SK-N-MC (cell line): ENCODE measurements around the gene FBXO21.

Source experiments
- DNase-seq: peaks from one replicate; pipeline ENCODE4 v3.0.0-alpha.2; 2011; ENCODE audit warnings: low read depth, low spot score
- H3K27ac ChIP-seq: fragments of 200-600 bp; sonication (generic); 2 replicates; pipeline ENCODE4 v1.5.1; 2016; ENCODE audit warnings: mixed run types
- H3K36me3 ChIP-seq: fragments of 200-600 bp; sonication (generic); 2 replicates; pipeline ENCODE4 v1.6.1; 2017; ENCODE audit warnings: antibody characterized with exemption, low read length, mixed read lengths; ENCODE audit not compliant: insufficient read depth
- H3K4me3 ChIP-seq: fragments of 200-600 bp; sonication (generic); 2 replicates; pipeline ENCODE4 v1.5.1; 2016
- H3K9ac ChIP-seq: fragments of 200-600 bp; sonication (generic); 2 replicates; pipeline ENCODE4 v1.8.0; 2017; ENCODE audit warnings: mixed run types, mixed read lengths; ENCODE audit not compliant: insufficient read length
- H3K9me3 ChIP-seq: fragments of 200-600 bp; sonication (generic); 2 replicates; pipeline ENCODE4 v1.6.1; 2017; ENCODE audit warnings: low read depth, mild to moderate bottlenecking, antibody characterized with exemption, low read length, moderate library complexity, mixed read lengths
- EZH2 ChIP-seq: fragments of 200-600 bp; sonication (generic); IDR thresholded peaks from one replicate; pipeline ENCODE4 v1.6.1; 2017; ENCODE audit warnings: antibody characterized with exemption
- FOXP2 ChIP-seq: optimal IDR thresholded peaks from 2 replicates; pipeline ENCODE3; 2011; ENCODE audit warnings: mild to moderate bottlenecking, moderate library complexity; ENCODE audit not compliant: insufficient read depth; ENCODE audit errors: extremely low read length, control extremely low read depth
- POLR2AphosphoS5 ChIP-seq: IDR thresholded peaks from 2 replicates; pipeline ENCODE4 v1.6.1; 2012; ENCODE audit warnings: mild to moderate bottlenecking, low read depth, low read length, borderline replicate concordance

The FBXO21 gene

GRCh38 chr12:117162167-117162539 lies 28.1 kb downstream of the FBXO21 start:
- H3K4me3 ChIP-seq, result no peak overlapping the region
- H3K9me3 ChIP-seq, result no peaks in the 10 kb centered on the region
- no peak overlapping the region for H3K27ac ChIP-seq
- no peak for DNase-seq
- TF ChIP-seq POLR2AphosphoS5 (no peak), FOXP2 (no peak), EZH2 (no peak)
- no peak overlapping the region for H3K9ac ChIP-seq
- H3K36me3 ChIP-seq, result peaks cover 81% of the 10 kb centered on the region

- Histone ChIP-seq H3K4me3 (no peak overlapping the region), H3K36me3 (peaks cover 80% of the 10 kb centered on the region), H3K9me3 (no peaks in the 10 kb centered on the region), H3K27ac (no peak overlapping the region), H3K9ac (no peak overlapping the region)
- TF ChIP-seq FOXP2 (no peak), POLR2AphosphoS5 (no peak), EZH2 (no peak)
- DNase-seq, result no peak
These were observed 28.7 kb downstream of the FBXO21 start for GRCh38 chr12:117161460-117162166.

GRCh38 chr12:117159674-117160073 lies 30.6 kb downstream of the FBXO21 start:
- TF ChIP-seq EZH2 (no peak), FOXP2 (no peak), POLR2AphosphoS5 (no peak)
- H3K36me3 ChIP-seq, result peaks cover 78% of the 10 kb centered on the region
- H3K4me3 ChIP-seq, result no peak overlapping the region
- H3K9ac ChIP-seq, result no peak overlapping the region
- DNase-seq, result no peak
- no peaks in the 10 kb centered on the region for H3K9me3 ChIP-seq
- H3K27ac ChIP-seq, result no peak overlapping the region

- TF ChIP-seq EZH2 (no peak), FOXP2 (no peak)
- Histone ChIP-seq H3K27ac (no peak overlapping the region), H3K36me3 (peaks cover 77% of the 10 kb centered on the region), H3K9me3 (no peaks in the 10 kb centered on the region), H3K4me3 (no peak overlapping the region), H3K9ac (no peak overlapping the region)
- DNase-seq, result no peak
These were observed 31.2 kb downstream of the FBXO21 start for GRCh38 chr12:117158911-117159553.

GRCh38 chr12:117158096-117158495 lies 32.2 kb downstream of the FBXO21 start:
- H3K36me3 ChIP-seq, result peaks cover 74% of the 10 kb centered on the region
- no peak overlapping the region for H3K27ac ChIP-seq
- no peak for TF ChIP-seq FOXP2
- TF ChIP-seq EZH2, result no peak
- no peak for TF ChIP-seq POLR2AphosphoS5
- no peak overlapping the region for H3K4me3 ChIP-seq
- H3K9ac ChIP-seq, result no peak overlapping the region
- DNase-seq, result no peak
- no peaks in the 10 kb centered on the region for H3K9me3 ChIP-seq

- no peak for DNase-seq
- H3K27ac ChIP-seq, result no peak overlapping the region
- H3K36me3 ChIP-seq, result peaks cover 55% of the 10 kb centered on the region
- H3K9me3 ChIP-seq, result no peaks in the 10 kb centered on the region
- no peak overlapping the region for H3K9ac ChIP-seq
- no peak overlapping the region for H3K4me3 ChIP-seq
- TF ChIP-seq POLR2AphosphoS5 (no peak), FOXP2 (no peak), EZH2 (no peak)
These were observed 34.8 kb downstream of the FBXO21 start for GRCh38 chr12:117155278-117156060.

- Histone ChIP-seq H3K36me3 (peaks cover 43% of the 10 kb centered on the region), H3K27ac (no peak overlapping the region), H3K9me3 (no peaks in the 10 kb centered on the region), H3K9ac (no peak overlapping the region), H3K4me3 (no peak overlapping the region)
- TF ChIP-seq FOXP2 (no peak), POLR2AphosphoS5 (no peak), EZH2 (no peak)
- DNase-seq, result no peak
These were observed 37.2 kb downstream of the FBXO21 start for GRCh38 chr12:117152793-117153775.

GRCh38 chr12:117151403-117152031 lies 38.8 kb downstream of the FBXO21 start:
- no peak for TF ChIP-seq POLR2AphosphoS5
- no peak for TF ChIP-seq EZH2
- TF ChIP-seq FOXP2, result no peak
- Histone ChIP-seq H3K36me3 (peaks cover 29% of the 10 kb centered on the region), H3K27ac (no peak overlapping the region), H3K9me3 (no peaks in the 10 kb centered on the region), H3K9ac (no peak overlapping the region), H3K4me3 (no peak overlapping the region)
- DNase-seq, result no peak
